ENCODE data around the gene YPEL3. TPM values are rescaled to one million over a fixed set of nuclear protein-coding genes. Genes with fewer than 3 reads are reported as not detected.

The YPEL3 gene
- total and polyA plus RNA-seq, 2 donors, result 32.6 to 231 TPM

- Histone ChIP-seq H3K27ac (ENCODE audit: low read depth in 1 of 2, low read length in 1 of 2) (peak overlapping the region; percentile 97 to 99), H3K4me1 (ENCODE audit: control insufficient read depth in 2 of 2, insufficient read depth in 2 of 2, low read length in 2 of 2) (peaks cover 19 to 31% of the 10 kb centered on the region in 2 donors), H3K27me3 (ENCODE audit: control insufficient read depth in 2 of 2, insufficient read depth in 1 of 2, low read length in 1 of 2) (no peaks in the 10 kb centered on the region), H3K36me3 (ENCODE audit: control insufficient read depth in 2 of 2, insufficient read depth in 2 of 2, low read length in 1 of 2) (peaks cover 20 to 23% of the 10 kb centered on the region in 2 donors), H3K9me3 (ENCODE audit: control insufficient read depth in 2 of 2, insufficient read depth in 1 of 2, low read length in 1 of 2) (no peaks in the 10 kb centered on the region), H3K4me3 (ENCODE audit: low read length in 2 of 2) (peak overlapping the region; percentile 76 to 89)
- peak in 6 of 9 donors; percentile 60 to 87 (median 68) for DNase-seq (ENCODE audit: low read depth in 6 of 9, low spot score in 9 of 9)
- WGBS, result 3% methylated on average over 27 of the region's 27 CpGs
Observed at GRCh38 chr16:30063893-30064728, 31.9 kb downstream of the YPEL3 start.

GRCh38 chr16:30063278-30063892 lies 32.6 kb downstream of the YPEL3 start:
- Histone ChIP-seq H3K9me3 (ENCODE audit: control insufficient read depth in 2 of 2, insufficient read depth in 1 of 2, low read length in 1 of 2) (no peaks in the 10 kb centered on the region), H3K4me3 (ENCODE audit: low read length in 2 of 2) (peak overlapping the region; percentile 76 to 89), H3K4me1 (ENCODE audit: control insufficient read depth in 2 of 2, insufficient read depth in 2 of 2, low read length in 2 of 2) (peaks cover 19 to 27% of the 10 kb centered on the region in 2 donors), H3K27ac (ENCODE audit: low read depth in 1 of 2, low read length in 1 of 2) (peak overlapping the region; percentile 97 to 99), H3K27me3 (ENCODE audit: control insufficient read depth in 2 of 2, insufficient read depth in 1 of 2, low read length in 1 of 2) (no peaks in the 10 kb centered on the region), H3K36me3 (ENCODE audit: control insufficient read depth in 2 of 2, insufficient read depth in 2 of 2, low read length in 1 of 2) (peaks cover 13 to 16% of the 10 kb centered on the region in 2 donors)
- WGBS, result 66% methylated on average over 12 of the region's 12 CpGs
- DNase-seq (ENCODE audit: low read depth in 6 of 9, low spot score in 9 of 9), result no peak

- 88% methylated on average over 2 of the region's 2 CpGs for WGBS
- Histone ChIP-seq H3K4me1 (ENCODE audit: control insufficient read depth in 2 of 2, insufficient read depth in 2 of 2, low read length in 2 of 2) (peaks cover 7 to 12% of the 10 kb centered on the region in 2 donors), H3K27ac (ENCODE audit: low read depth in 1 of 2, low read length in 1 of 2) (no peak overlapping the region), H3K9me3 (ENCODE audit: control insufficient read depth in 2 of 2, insufficient read depth in 1 of 2, low read length in 1 of 2) (no peaks in the 10 kb centered on the region), H3K4me3 (ENCODE audit: low read length in 2 of 2) (no peak overlapping the region), H3K36me3 (ENCODE audit: control insufficient read depth in 2 of 2, insufficient read depth in 2 of 2, low read length in 1 of 2) (no peaks in the 10 kb centered on the region), H3K27me3 (ENCODE audit: control insufficient read depth in 2 of 2, insufficient read depth in 1 of 2, low read length in 1 of 2) (no peaks in the 10 kb centered on the region)
- no peak for DNase-seq (ENCODE audit: low read depth in 6 of 9, low spot score in 9 of 9)
Observed at GRCh38 chr16:30060836-30061554, 35.0 kb downstream of the YPEL3 start.

GRCh38 chr16:30060346-30060745 lies 35.7 kb downstream of the YPEL3 start:
- Histone ChIP-seq H3K4me3 (ENCODE audit: low read length in 2 of 2) (no peak overlapping the region), H3K27ac (ENCODE audit: low read depth in 1 of 2, low read length in 1 of 2) (no peak overlapping the region), H3K27me3 (ENCODE audit: control insufficient read depth in 2 of 2, insufficient read depth in 1 of 2, low read length in 1 of 2) (no peaks in the 10 kb centered on the region), H3K36me3 (ENCODE audit: control insufficient read depth in 2 of 2, insufficient read depth in 2 of 2, low read length in 1 of 2) (no peaks in the 10 kb centered on the region), H3K9me3 (ENCODE audit: control insufficient read depth in 2 of 2, insufficient read depth in 1 of 2, low read length in 1 of 2) (no peaks in the 10 kb centered on the region), H3K4me1 (ENCODE audit: control insufficient read depth in 2 of 2, insufficient read depth in 2 of 2, low read length in 2 of 2) (peaks cover 7 to 16% of the 10 kb centered on the region in 2 donors)
- 96% methylated on average over 4 of the region's 4 CpGs for WGBS
- DNase-seq (ENCODE audit: low read depth in 6 of 9, low spot score in 9 of 9), result no peak

GRCh38 chr16:30054959-30055553 lies 41.0 kb downstream of the YPEL3 start:
- DNase-seq (ENCODE audit: low read depth in 6 of 9, low spot score in 9 of 9), result peak in 2 of 9 donors; percentile 61 to 63
- H3K9me3 ChIP-seq (ENCODE audit: control insufficient read depth in 2 of 2, insufficient read depth in 1 of 2, low read length in 1 of 2), result no peaks in the 10 kb centered on the region
- peaks cover 7 to 35% of the 10 kb centered on the region in 2 donors for H3K4me1 ChIP-seq (ENCODE audit: control insufficient read depth in 2 of 2, insufficient read depth in 2 of 2, low read length in 2 of 2)
- H3K36me3 ChIP-seq (ENCODE audit: control insufficient read depth in 2 of 2, insufficient read depth in 2 of 2, low read length in 1 of 2), result no peaks in the 10 kb centered on the region
- no peak overlapping the region for H3K27ac ChIP-seq (ENCODE audit: low read depth in 1 of 2, low read length in 1 of 2)
- WGBS, result 44% methylated on average over 10 of the region's 10 CpGs
- H3K27me3 ChIP-seq (ENCODE audit: control insufficient read depth in 2 of 2, insufficient read depth in 1 of 2, low read length in 1 of 2), result no peaks in the 10 kb centered on the region
- H3K4me3 ChIP-seq (ENCODE audit: low read length in 2 of 2), result no peak overlapping the region

- WGBS, result 95% methylated on average over 8 of the region's 8 CpGs
- no peaks in the 10 kb centered on the region for H3K9me3 ChIP-seq (ENCODE audit: control insufficient read depth in 2 of 2, insufficient read depth in 1 of 2, low read length in 1 of 2)
Observed at GRCh38 chr16:30054451-30054850, 41.6 kb downstream of the YPEL3 start.

GRCh38 chr16:30053376-30054015 lies 42.5 kb downstream of the YPEL3 start:
- DNase-seq (ENCODE audit: low read depth in 6 of 9, low spot score in 9 of 9), result no peak
- Histone ChIP-seq H3K4me3 (ENCODE audit: low read length in 2 of 2) (peak overlapping the region; percentile 77 to 87), H3K9me3 (ENCODE audit: control insufficient read depth in 2 of 2, insufficient read depth in 1 of 2, low read length in 1 of 2) (no peaks in the 10 kb centered on the region), H3K27ac (ENCODE audit: low read depth in 1 of 2, low read length in 1 of 2) (peak overlapping the region in 1 of 2 donors; percentile 12), H3K4me1 (ENCODE audit: control insufficient read depth in 2 of 2, insufficient read depth in 2 of 2, low read length in 2 of 2) (peaks cover 7 to 35% of the 10 kb centered on the region in 2 donors), H3K27me3 (ENCODE audit: control insufficient read depth in 2 of 2, insufficient read depth in 1 of 2, low read length in 1 of 2) (no peaks in the 10 kb centered on the region), H3K36me3 (ENCODE audit: control insufficient read depth in 2 of 2, insufficient read depth in 2 of 2, low read length in 1 of 2) (no peaks in the 10 kb centered on the region)
- WGBS, result 14% methylated on average over 19 of the region's 19 CpGs

More at GRCh38 chr16:30054451-30054850, 41.6 kb downstream of the YPEL3 start:
- DNase-seq (ENCODE audit: low read depth in 6 of 9, low spot score in 9 of 9), result no peak
- Histone ChIP-seq H3K4me3 (ENCODE audit: low read length in 2 of 2) (no peak overlapping the region), H3K4me1 (ENCODE audit: control insufficient read depth in 2 of 2, insufficient read depth in 2 of 2, low read length in 2 of 2) (peaks cover 7 to 35% of the 10 kb centered on the region in 2 donors), H3K36me3 (ENCODE audit: control insufficient read depth in 2 of 2, insufficient read depth in 2 of 2, low read length in 1 of 2) (no peaks in the 10 kb centered on the region), H3K27me3 (ENCODE audit: control insufficient read depth in 2 of 2, insufficient read depth in 1 of 2, low read length in 1 of 2) (no peaks in the 10 kb centered on the region), H3K27ac (ENCODE audit: low read depth in 1 of 2, low read length in 1 of 2) (no peak overlapping the region)

GRCh38 chr16:30052671-30053372 lies 43.2 kb downstream of the YPEL3 start:
- peak; percentile 63 to 90 (median 77) for DNase-seq (ENCODE audit: low read depth in 6 of 9, low spot score in 9 of 9)
- Histone ChIP-seq H3K4me1 (ENCODE audit: control insufficient read depth in 2 of 2, insufficient read depth in 2 of 2, low read length in 2 of 2) (peaks cover 7 to 35% of the 10 kb centered on the region in 2 donors), H3K36me3 (ENCODE audit: control insufficient read depth in 2 of 2, insufficient read depth in 2 of 2, low read length in 1 of 2) (no peaks in the 10 kb centered on the region), H3K4me3 (ENCODE audit: low read length in 2 of 2) (peak overlapping the region; percentile 77 to 87), H3K9me3 (ENCODE audit: control insufficient read depth in 2 of 2, insufficient read depth in 1 of 2, low read length in 1 of 2) (no peaks in the 10 kb centered on the region), H3K27me3 (ENCODE audit: control insufficient read depth in 2 of 2, insufficient read depth in 1 of 2, low read length in 1 of 2) (no peaks in the 10 kb centered on the region), H3K27ac (ENCODE audit: low read depth in 1 of 2, low read length in 1 of 2) (peak overlapping the region in 1 of 2 donors; percentile 12)
- 5% methylated on average over 58 of the region's 58 CpGs for WGBS

Data from thymus (tissue), 11 donors.